HG02571 (cell line): ENCODE data around the gene ZNF653.
A peak's percentile ranks its signal among the peaks of the same experiment; 100 is the strongest.
"Not testable (repeated sequence)": the region's sequence is repeated elsewhere in the genome, so short reads cannot be mapped to it uniquely, and the experiment has no call there.

Experiments
- ATAC-seq: cut with Tn5 transposase; IDR thresholded peaks from one replicate; pipeline ENCODE4 v1.9.1; 2021; ENCODE audit warnings: mild to moderate bottlenecking, moderate library complexity; ENCODE audit not compliant: unreplicated experiment

The ZNF653 gene

GRCh38 chr19:11482384-11483050 is 23.1 kb downstream of the ZNF653 start:
- peak; percentile 55 for ATAC-seq

- ATAC-seq = peak; percentile 61
Measured at GRCh38 chr19:11481534-11482383, 23.9 kb downstream of the ZNF653 start.

- ATAC-seq = no peak
Measured at GRCh38 chr19:11480715-11481533, 24.7 kb downstream of the ZNF653 start, which contains the start of gene ELAVL3. TSS of gene ELAVL3 (minus strand) at chr19:11481046. CDS start at chr19:11480608, 438 bp downstream.

- no peak for ATAC-seq
Measured at GRCh38 chr19:11479898-11480714, 25.5 kb downstream of the ZNF653 start.

GRCh38 chr19:11479090-11479897 is 26.3 kb downstream of the ZNF653 start:
- no peak for ATAC-seq

GRCh38 chr19:11478167-11479089 is 27.2 kb downstream of the ZNF653 start:
- ATAC-seq = no peak

GRCh38 chr19:11475861-11476260 is 29.8 kb downstream of the ZNF653 start:
- ATAC-seq = no peak

GRCh38 chr19:11475343-11475742 is 30.3 kb downstream of the ZNF653 start:
- not testable (repeated sequence) for ATAC-seq

- no peak for ATAC-seq
Measured at GRCh38 chr19:11473725-11474124, 31.9 kb downstream of the ZNF653 start.

- ATAC-seq = not testable (repeated sequence)
Measured at GRCh38 chr19:11468266-11468845, 37.3 kb downstream of the ZNF653 start.

GRCh38 chr19:11465600-11465999 is 40.0 kb downstream of the ZNF653 start:
- ATAC-seq = no peak

- no peak for ATAC-seq
Measured at GRCh38 chr19:11464333-11465265, 41.0 kb downstream of the ZNF653 start.

- no peak for ATAC-seq
Measured at GRCh38 chr19:11463391-11463790, 42.2 kb downstream of the ZNF653 start.

- ATAC-seq = no peak
Measured at GRCh38 chr19:11461453-11461852, 44.2 kb downstream of the ZNF653 start.

GRCh38 chr19:11460207-11460606 is 45.4 kb downstream of the ZNF653 start:
- ATAC-seq = no peak

- ATAC-seq = not testable (repeated sequence)
Measured at GRCh38 chr19:11458912-11459311, 46.7 kb downstream of the ZNF653 start.
